Neural cell (in vitro differentiated cells): Measurements from ENCODE around the gene PTCD1. TPM values are rescaled to one million over a fixed set of nuclear protein-coding genes. Genes with fewer than 3 reads are reported as not detected.

Experiments
- H2AFZ ChIP-seq: fragments of 200-600, 300-800 bp; sonication (generic), shearing (Covaris generic); 2 replicates; pipeline ENCODE4 v1.6.0; 2014; ENCODE audit warnings: low read depth, mild to moderate bottlenecking, antibody characterized with exemption, low read length, moderate library complexity
- H3F3A ChIP-seq: fragments of 200-600 bp; shearing (Covaris generic); 2 replicates; pipeline ENCODE4 v1.6.1; 2016; ENCODE audit warnings: mild to moderate bottlenecking, moderate library complexity, mixed read lengths, antibody characterized with exemption, low read length; ENCODE audit not compliant: insufficient read depth, poor library complexity, severe bottlenecking
- H3K27ac ChIP-seq: fragments of 200-600, 300-800 bp; sonication (generic), shearing (Covaris generic); 2 replicates; pipeline ENCODE4 v1.5.1; 2014; ENCODE audit warnings: mild to moderate bottlenecking, low read length, moderate library complexity
- H3K27me3 ChIP-seq: fragments of 300-800, 200-600 bp; sonication (generic), shearing (Covaris generic); 2 replicates; pipeline ENCODE4 v1.6.0; 2014; ENCODE audit warnings: mild to moderate bottlenecking, low read depth, low read length, moderate library complexity; ENCODE audit not compliant: insufficient read depth
- H3K36me3 ChIP-seq: fragments of 300-800, 200-600 bp; sonication (generic), shearing (Covaris generic); 2 replicates; pipeline ENCODE4 v1.5.1; 2014; ENCODE audit warnings: mild to moderate bottlenecking, antibody characterized with exemption, low read length, moderate library complexity; ENCODE audit not compliant: insufficient read depth
- H3K4me2 ChIP-seq: fragments of 300-800, 200-600 bp; sonication (generic), shearing (Covaris generic); 2 replicates; pipeline ENCODE4 v1.6.0; 2014; ENCODE audit warnings: mild to moderate bottlenecking, low read length
- H3K4me3 ChIP-seq: fragments of 300-800, 200-600 bp; sonication (generic), shearing (Covaris generic); 2 replicates; pipeline ENCODE4 v1.5.1; 2014; ENCODE audit warnings: mild to moderate bottlenecking, low read length, moderate library complexity
- H3K79me2 ChIP-seq: fragments of 200-600 bp; shearing (Covaris generic); replicated peaks from 2 replicates; pipeline ENCODE4 v1.6.0; 2014; ENCODE audit warnings: mild to moderate bottlenecking, low read length, moderate library complexity; ENCODE audit not compliant: insufficient read depth
- H3K9ac ChIP-seq: fragments of 300-800, 200-600 bp; sonication (generic), shearing (Covaris generic); 2 replicates; pipeline ENCODE4 v1.6.1; 2016; ENCODE audit warnings: mild to moderate bottlenecking, low read length, mixed read lengths
- H3K9me2 ChIP-seq: fragments of 200-600 bp; shearing (Covaris generic); 2 replicates; pipeline ENCODE4 v1.6.1; 2016; ENCODE audit warnings: mild to moderate bottlenecking, low read length, mixed read lengths; ENCODE audit not compliant: insufficient read depth
- H3K9me3 ChIP-seq: fragments of 200-600, 300-800 bp; sonication (generic), shearing (Covaris generic); 2 replicates; pipeline ENCODE4 v1.6.1; 2016; ENCODE audit warnings: mild to moderate bottlenecking, mixed run types, low read length, moderate library complexity, mixed read lengths
- H4K20me1 ChIP-seq: fragments of 200-600 bp; shearing (Covaris generic); 2 replicates; pipeline ENCODE4 v1.6.1; 2016; ENCODE audit warnings: mild to moderate bottlenecking, mixed run types; ENCODE audit not compliant: insufficient read depth
- CTCF ChIP-seq: fragments of 450-650 bp; IDR thresholded peaks from 2 replicates; pipeline ENCODE4 v1.5.1; 2014; ENCODE audit warnings: antibody characterized with exemption, mild to moderate bottlenecking, moderate library complexity; ENCODE audit not compliant: poor library complexity, severe bottlenecking
- EP300 ChIP-seq: fragments of 450-650 bp; conservative IDR thresholded peaks from 2 replicates; pipeline ENCODE4 v1.6.1; 2014; ENCODE audit warnings: antibody characterized with exemption, mild to moderate bottlenecking, moderate library complexity; ENCODE audit not compliant: poor library complexity, severe bottlenecking
- EZH2 ChIP-seq: fragments of 200-600, 300-800 bp; shearing (Covaris generic), sonication (generic); IDR thresholded peaks from 2 replicates; pipeline ENCODE4 v1.6.1; 2014; ENCODE audit warnings: antibody characterized with exemption, low read length, borderline replicate concordance, mild to moderate bottlenecking; ENCODE audit not compliant: insufficient read depth, poor library complexity, severe bottlenecking
- MXI1 ChIP-seq: fragments of 450-650 bp; conservative IDR thresholded peaks from 2 replicates; pipeline ENCODE4 v1.6.1; 2014; ENCODE audit warnings: antibody characterized with exemption, mild to moderate bottlenecking; ENCODE audit not compliant: poor library complexity, severe bottlenecking
- POLR2AphosphoS5 ChIP-seq: IDR thresholded peaks from 2 replicates; pipeline ENCODE4 v1.6.1; 2012
- RAD21 ChIP-seq: fragments of 450-650 bp; conservative IDR thresholded peaks from 2 replicates; pipeline ENCODE4 v1.6.1; 2014; ENCODE audit warnings: antibody characterized with exemption, mild to moderate bottlenecking, moderate library complexity
- REST ChIP-seq: IDR thresholded peaks from 2 replicates; pipeline ENCODE4 v1.6.1; 2012; ENCODE audit warnings: borderline replicate concordance
- SMC3 ChIP-seq: fragments of 450-650 bp; conservative IDR thresholded peaks from 2 replicates; pipeline ENCODE4 v1.6.1; 2014; ENCODE audit warnings: antibody characterized with exemption, mild to moderate bottlenecking, moderate library complexity; ENCODE audit not compliant: poor library complexity
- TAF1 ChIP-seq: IDR thresholded peaks from 2 replicates; pipeline ENCODE4 v1.6.1; 2012; ENCODE audit warnings: low read depth
- polyA plus RNA-seq: library from polyadenylated mRNA; depleted of rRNA; stranded (reverse); fragments of >200 nt; gene quantifications from 2 replicates; pipeline ENCODE4 v1.2.3, GENCODE V29; 2014

PTCD1 gene
- polyA plus RNA-seq, 1 donor from 2014 or later = 4.0 TPM

- H3K9me2 ChIP-seq = no peaks in the 10 kb centered on the region
- peak within 1 kb of the TSS; percentile 93 for H3K4me3 ChIP-seq
- H4K20me1 ChIP-seq = no peaks in the 10 kb centered on the region
- no peaks in the 10 kb centered on the region for H3K9me3 ChIP-seq
- H3F3A ChIP-seq = peaks cover 3% of the 10 kb centered on the region
- peak within 1 kb of the TSS; percentile 74 for H2AFZ ChIP-seq
- H3K4me2 ChIP-seq = peak within 1 kb of the TSS; percentile 89
- H3K9ac ChIP-seq = peak within 1 kb of the TSS; percentile 94
- peaks cover 56% of the 10 kb centered on the region for H3K79me2 ChIP-seq
- peak within 1 kb of the TSS; percentile 97 for H3K27ac ChIP-seq
- TF ChIP-seq EP300 (peak; percentile 71), TAF1 (peak; percentile 18), REST (peak; percentile 40), POLR2AphosphoS5 (peak; percentile 82), MXI1 (peak; percentile 97), CTCF (peak; percentile 65), SMC3 (peak; percentile 54), RAD21 (peak; percentile 30), EZH2 (no peak)
- no peaks in the 10 kb centered on the region for H3K36me3 ChIP-seq
- no peaks in the 10 kb centered on the region for H3K27me3 ChIP-seq
Observed at GRCh38 chr7:99408379-99409191, 30.0 kb downstream of the PTCD1 start, which contains the start of the genes BUD31 and PDAP1. Gene BUD31, plus strand, starts transcription at chr7:99408969. Its CDS starts 2,124 bp downstream, at chr7:99411093. Gene PDAP1, minus strand, starts transcription at chr7:99408597. Its CDS starts 49 bp downstream, at chr7:99408548.

- peaks cover 3% of the 10 kb centered on the region for H3F3A ChIP-seq
- no peaks in the 10 kb centered on the region for H4K20me1 ChIP-seq
- H3K79me2 ChIP-seq = peaks cover 53% of the 10 kb centered on the region
- no peaks in the 10 kb centered on the region for H3K27me3 ChIP-seq
- peak overlapping the region; percentile 93 for H3K4me3 ChIP-seq
- TF ChIP-seq RAD21 (no peak), REST (no peak), MXI1 (peak; percentile 77)
- H3K9ac ChIP-seq = peak overlapping the region; percentile 94
- H3K27ac ChIP-seq = peak overlapping the region; percentile 97
- H3K9me3 ChIP-seq = no peaks in the 10 kb centered on the region
- no peaks in the 10 kb centered on the region for H3K9me2 ChIP-seq
- H3K4me2 ChIP-seq = peak overlapping the region; percentile 89
- peak overlapping the region; percentile 74 for H2AFZ ChIP-seq
- H3K36me3 ChIP-seq = no peaks in the 10 kb centered on the region
Observed at GRCh38 chr7:99407872-99408378, 30.7 kb downstream of the PTCD1 start.
